ENCODE measurements around the gene RDX.

- TF ChIP-seq POLR2A (IDR thresholded peaks at IDR 0.05) (no peak), CTCF (IDR thresholded peaks at IDR 0.05 in 4 of 5, conservative IDR thresholded peaks at IDR 0.05 in 1 of 5) (no peak)
These were observed 35.2 kb upstream of the RDX start for GRCh38 chr11:110331626-110332025.
